HG03039 (cell line): ENCODE results near the gene SPRR2D.
"Not testable (repeated sequence)": the region's sequence is repeated elsewhere in the genome, so short reads cannot be mapped to it uniquely, and the experiment has no call there.

Source experiments
- ATAC-seq: cut with Tn5 transposase; IDR thresholded peaks from one replicate; pipeline ENCODE4 v1.9.1; 2021; ENCODE audit warnings: mild to moderate bottlenecking, moderate library complexity; ENCODE audit not compliant: unreplicated experiment

Gene SPRR2D

GRCh38 chr1:153021829-153022228, 19.1 kb downstream of the SPRR2D start:
- not testable (repeated sequence) for ATAC-seq

- not testable (repeated sequence) for ATAC-seq
Measured at GRCh38 chr1:153011235-153011758, 29.6 kb downstream of the SPRR2D start.

GRCh38 chr1:153001382-153001781, 39.5 kb downstream of the SPRR2D start, which contains the start of gene SPRR3:
Gene SPRR3, plus strand, starts transcription at chr1:153001749. Its CDS starts 1,272 bp downstream, at chr1:153003021.
- ATAC-seq = no peak

- ATAC-seq = no peak
Measured at GRCh38 chr1:153000294-153000693, 40.6 kb downstream of the SPRR2D start.

- no peak for ATAC-seq
Measured at GRCh38 chr1:152999818-153000217, 41.1 kb downstream of the SPRR2D start.

- ATAC-seq = no peak
Measured at GRCh38 chr1:152998476-152998875, 42.4 kb downstream of the SPRR2D start.

GRCh38 chr1:152997901-152998300, 43.0 kb downstream of the SPRR2D start:
- ATAC-seq = no peak

- no peak for ATAC-seq
Measured at GRCh38 chr1:152996633-152997400, 44.1 kb downstream of the SPRR2D start.

GRCh38 chr1:152995842-152996241, 45.1 kb downstream of the SPRR2D start:
- ATAC-seq = no peak

- ATAC-seq = no peak
Measured at GRCh38 chr1:152993186-152993585, 47.7 kb downstream of the SPRR2D start.
